IPS DF 6.9 (cell line): Measurements from ENCODE around the gene P2RY8.
"Not testable (repeated sequence)": the region's sequence is repeated elsewhere in the genome, so short reads cannot be mapped to it uniquely, and the experiment has no call there.

Experiments
- DNase-seq: peaks from one replicate; pipeline ENCODE4 v3.0.0-alpha.2; 2013; ENCODE audit warnings: low read depth, low spot score
- H3K27ac ChIP-seq: one replicate; pipeline ENCODE4 v1.5.1; 2013; ENCODE audit warnings: low read length, control low read depth
- H3K27me3 ChIP-seq: 2 replicates; pipeline ENCODE4 v1.6.1; 2013; ENCODE audit warnings: mild to moderate bottlenecking, low read length; ENCODE audit not compliant: control insufficient read depth, insufficient read depth
- H3K36me3 ChIP-seq: 2 replicates; pipeline ENCODE4 v1.6.1; 2013; ENCODE audit warnings: low read length; ENCODE audit not compliant: control insufficient read depth, insufficient read depth
- H3K4me1 ChIP-seq: 2 replicates; pipeline ENCODE4 v1.6.1; 2013; ENCODE audit warnings: low read length; ENCODE audit not compliant: control insufficient read depth, insufficient read depth
- H3K4me3 ChIP-seq: 2 replicates; pipeline ENCODE4 v1.5.1; 2013; ENCODE audit warnings: mild to moderate bottlenecking, low read length
- H3K9me3 ChIP-seq: 2 replicates; pipeline ENCODE4 v1.6.1; 2013; ENCODE audit warnings: low read length, inconsistent platforms; ENCODE audit not compliant: control insufficient read depth, insufficient read depth
- WGBS: extraction: QIAGEN DNeasy Blood & Tissue Kit; methylation state at CpG from one replicate; pipeline ENCODE4 v1.1.7; 2013; ENCODE audit warnings: mixed read lengths, missing lambda C conversion rate; ENCODE audit not compliant: insufficient read length, insufficient coverage; 5-methylcytosine and 5-hydroxymethylcytosine counted together

Gene P2RY8

DNA sequence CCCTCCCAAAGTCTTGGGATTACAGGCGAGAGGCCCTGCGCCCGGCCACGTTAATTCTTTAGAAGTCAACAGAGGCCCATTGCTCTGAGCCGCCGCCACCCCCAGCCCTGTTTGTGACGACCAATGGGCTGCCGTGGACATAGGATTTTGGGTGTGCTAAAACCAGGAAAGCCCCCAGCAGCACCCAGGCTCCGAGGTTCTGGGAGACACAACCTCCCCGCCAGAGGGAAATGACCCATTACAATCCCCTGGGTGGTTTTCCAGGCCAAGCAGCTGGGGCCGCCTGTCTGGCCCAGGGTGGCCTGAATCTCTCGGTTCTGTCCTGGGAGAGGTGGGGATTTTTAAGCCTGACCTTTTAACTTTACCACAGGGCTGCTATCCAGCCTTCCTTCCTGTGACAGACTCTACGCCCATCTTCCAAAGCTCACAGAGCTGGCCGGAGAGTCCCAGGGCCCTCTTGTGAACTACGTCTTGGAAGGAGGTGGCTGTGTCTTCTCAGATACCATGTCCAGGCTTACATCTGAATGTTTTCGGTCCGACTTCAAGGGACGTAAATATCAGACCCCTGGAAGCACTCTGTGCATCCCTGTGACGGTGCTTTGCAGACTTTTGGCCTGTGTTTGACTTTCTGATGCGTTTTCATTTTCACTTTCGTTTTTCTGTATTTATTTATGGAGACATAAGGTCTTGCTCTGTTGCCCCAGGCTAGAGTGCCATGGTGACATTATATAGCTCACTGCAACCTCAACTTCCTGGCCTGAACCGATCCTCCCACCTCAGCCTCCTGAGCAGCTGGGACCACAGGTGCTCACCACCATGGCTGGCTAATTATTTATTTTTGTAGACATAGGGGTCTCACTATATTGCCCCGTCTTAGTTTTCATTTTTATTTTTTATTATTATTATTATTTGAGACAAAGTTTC lies 36.0 kb downstream of the P2RY8 start:
- no peaks in the 10 kb centered on the region for H3K36me3 ChIP-seq
- no peaks in the 10 kb centered on the region for H3K27me3 ChIP-seq
- no peak overlapping the region for H3K4me3 ChIP-seq
- WGBS, result no CpG with 5 or more reads among the region's 23 CpGs
- DNase-seq, result no peak
- no peaks in the 10 kb centered on the region for H3K9me3 ChIP-seq
- H3K27ac ChIP-seq, result no peak overlapping the region
- H3K4me1 ChIP-seq, result no peaks in the 10 kb centered on the region; the same call in 1 of the 2 replicates

DNA sequence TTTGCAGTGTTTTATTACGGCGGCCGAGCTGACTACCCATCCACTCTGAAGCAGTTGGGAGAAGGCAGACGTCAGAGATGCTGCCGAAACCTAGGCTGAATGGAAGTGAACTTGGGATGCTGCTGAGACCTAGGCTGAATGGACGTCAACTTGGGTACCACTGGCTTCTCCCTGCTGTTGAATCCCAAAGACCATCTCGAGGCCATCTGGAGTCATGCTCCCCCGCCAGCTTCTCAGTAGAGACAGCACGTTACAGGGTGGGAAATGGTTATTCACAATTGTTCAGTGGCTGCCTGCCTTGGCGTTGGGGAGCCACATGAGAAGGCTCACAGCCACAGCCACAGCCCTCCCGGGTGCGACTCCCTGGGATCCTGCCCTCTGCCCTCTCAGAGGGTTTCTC lies 40.9 kb downstream of the P2RY8 start:
- Histone ChIP-seq H3K9me3 (no peaks in the 10 kb centered on the region), H3K4me1 (peaks cover 2% of the 10 kb centered on the region; the same call in 1 of the 2 replicates), H3K36me3 (no peaks in the 10 kb centered on the region), H3K4me3 (no peak overlapping the region), H3K27me3 (no peaks in the 10 kb centered on the region), H3K27ac (no peak overlapping the region)
- WGBS, result no CpG with 5 or more reads among the region's 12 CpGs
- no peak for DNase-seq

DNA sequence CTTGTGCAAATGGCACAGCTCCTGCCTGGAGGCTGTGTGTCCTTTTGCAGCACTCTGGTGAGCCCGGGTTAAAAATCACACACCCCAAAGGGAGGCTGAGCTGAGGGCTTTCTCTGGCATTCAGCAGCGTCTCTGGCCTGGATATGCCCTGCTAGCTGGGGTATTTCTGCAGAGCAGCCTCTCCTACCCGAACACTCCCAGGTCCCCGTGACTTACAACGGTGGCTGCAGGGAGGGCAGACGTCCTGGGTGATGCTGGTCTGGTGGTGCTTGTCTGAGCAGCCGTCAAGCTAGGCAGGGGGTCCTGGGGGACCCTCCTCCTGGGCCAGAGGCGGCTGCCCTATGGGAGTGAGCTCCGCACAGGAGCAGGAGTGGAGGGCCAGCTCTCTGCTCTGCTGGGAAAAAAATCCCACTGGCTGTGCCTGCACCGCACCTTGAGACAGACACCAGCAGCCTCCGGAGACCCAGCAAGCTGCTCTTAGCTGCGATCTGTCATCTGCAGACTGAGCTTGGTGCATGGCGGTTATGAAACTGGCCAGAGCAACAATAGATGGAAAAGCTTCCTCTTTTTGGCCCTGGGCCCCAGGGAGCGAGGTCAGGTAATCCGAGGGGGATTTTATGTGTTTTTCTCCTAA lies 43.0 kb downstream of the P2RY8 start:
- no peak overlapping the region for H3K27ac ChIP-seq
- no peak for DNase-seq
- peaks cover 2% of the 10 kb centered on the region; the same call in 1 of the 2 replicates for H3K4me1 ChIP-seq
- H3K9me3 ChIP-seq, result no peaks in the 10 kb centered on the region
- H3K27me3 ChIP-seq, result no peaks in the 10 kb centered on the region
- no peak overlapping the region for H3K4me3 ChIP-seq
- H3K36me3 ChIP-seq, result no peaks in the 10 kb centered on the region
- no CpG with 5 or more reads among the region's 15 CpGs for WGBS

DNA sequence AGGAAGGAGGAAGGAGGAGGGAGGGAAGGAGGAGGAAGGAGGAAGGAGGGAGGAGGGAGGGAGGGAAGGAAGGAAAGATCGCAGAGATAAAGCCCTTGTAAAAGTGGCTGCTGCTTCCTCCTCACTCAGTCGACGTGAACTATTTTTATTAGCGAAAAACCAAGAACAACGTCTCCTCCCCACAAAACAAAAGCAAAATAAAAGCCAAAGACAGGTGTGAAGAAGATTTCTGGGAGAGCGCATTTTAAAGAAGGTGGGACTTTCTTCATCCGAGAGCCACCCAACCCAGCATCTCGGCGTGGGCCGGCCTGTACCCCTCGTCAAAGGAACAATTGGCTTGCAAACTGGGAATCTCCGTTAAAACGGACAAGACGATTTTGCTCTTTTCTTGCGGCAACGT lies 43.6 kb downstream of the P2RY8 start:
- Histone ChIP-seq H3K9me3 (no peaks in the 10 kb centered on the region), H3K4me3 (no peak overlapping the region), H3K4me1 (peaks cover 2% of the 10 kb centered on the region; the same call in 1 of the 2 replicates), H3K36me3 (no peaks in the 10 kb centered on the region), H3K27me3 (no peaks in the 10 kb centered on the region), H3K27ac (no peak overlapping the region)
- WGBS, result no CpG with 5 or more reads among the region's 16 CpGs
- DNase-seq, result no peak

DNA sequence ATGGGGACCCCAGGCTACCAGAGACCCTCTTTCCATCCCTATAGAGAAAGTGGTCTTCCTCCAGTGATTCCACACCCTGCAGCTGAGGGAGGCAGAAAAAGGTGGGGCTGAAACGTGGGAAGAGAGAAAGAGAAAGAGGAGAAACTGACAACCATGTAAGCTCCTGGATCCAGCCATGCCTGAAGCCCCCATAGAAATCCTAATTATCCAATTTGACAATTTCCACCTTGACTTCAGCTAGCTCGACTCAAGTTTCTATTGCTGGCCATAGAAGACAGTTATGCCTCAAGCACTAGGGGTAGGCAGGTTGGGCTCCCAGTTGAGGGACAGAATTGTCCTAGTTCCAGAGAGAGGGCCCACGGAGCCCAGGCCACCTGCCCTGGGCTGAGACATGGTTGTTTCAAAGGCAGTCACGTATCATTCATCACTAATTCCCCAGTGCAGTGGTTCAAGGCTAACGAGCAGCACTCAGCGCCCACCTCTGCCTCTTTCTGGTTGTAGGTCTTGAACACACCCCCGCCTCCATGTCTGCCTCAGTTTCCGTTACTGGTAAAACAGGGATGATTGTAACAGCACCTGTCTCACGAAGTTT lies 44.5 kb downstream of the P2RY8 start:
- Histone ChIP-seq H3K9me3 (no peaks in the 10 kb centered on the region), H3K27ac (no peak overlapping the region), H3K36me3 (no peaks in the 10 kb centered on the region), H3K27me3 (no peaks in the 10 kb centered on the region), H3K4me1 (peaks cover 2% of the 10 kb centered on the region; the same call in 1 of the 2 replicates), H3K4me3 (no peak overlapping the region)
- no CpG with 5 or more reads among the region's 9 CpGs for WGBS
- DNase-seq, result no peak

DNA sequence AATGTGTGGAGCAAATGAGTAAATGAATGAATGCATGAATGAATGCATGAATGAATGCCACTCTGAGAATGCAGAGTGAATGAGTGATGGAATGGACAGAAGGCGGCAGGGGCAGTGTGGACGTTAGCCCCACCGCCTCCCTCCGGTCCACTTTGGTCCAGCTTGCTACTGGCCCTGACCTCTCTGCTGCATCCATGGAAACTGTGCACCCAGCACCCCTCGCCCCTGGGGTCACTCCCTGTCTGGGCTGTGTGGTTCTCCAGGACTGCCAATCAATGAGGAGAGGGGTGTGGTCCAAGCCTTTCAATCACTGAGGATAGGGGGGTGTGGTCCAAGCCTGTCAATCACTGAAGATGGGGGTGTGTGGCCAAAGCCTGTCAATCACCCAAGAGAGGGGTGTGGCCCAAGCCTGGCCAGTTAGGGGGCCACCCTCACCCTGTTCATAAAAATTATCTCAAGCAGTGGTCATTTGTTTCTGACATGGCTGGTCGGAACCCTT lies 45.1 kb downstream of the P2RY8 start:
- Histone ChIP-seq H3K36me3 (no peaks in the 10 kb centered on the region), H3K27ac (no peak overlapping the region), H3K9me3 (no peaks in the 10 kb centered on the region), H3K4me3 (no peak overlapping the region), H3K27me3 (no peaks in the 10 kb centered on the region), H3K4me1 (peaks cover 2% of the 10 kb centered on the region)
- peak; percentile 55 for DNase-seq
- WGBS, result no CpG with 5 or more reads among the region's 6 CpGs

DNA sequence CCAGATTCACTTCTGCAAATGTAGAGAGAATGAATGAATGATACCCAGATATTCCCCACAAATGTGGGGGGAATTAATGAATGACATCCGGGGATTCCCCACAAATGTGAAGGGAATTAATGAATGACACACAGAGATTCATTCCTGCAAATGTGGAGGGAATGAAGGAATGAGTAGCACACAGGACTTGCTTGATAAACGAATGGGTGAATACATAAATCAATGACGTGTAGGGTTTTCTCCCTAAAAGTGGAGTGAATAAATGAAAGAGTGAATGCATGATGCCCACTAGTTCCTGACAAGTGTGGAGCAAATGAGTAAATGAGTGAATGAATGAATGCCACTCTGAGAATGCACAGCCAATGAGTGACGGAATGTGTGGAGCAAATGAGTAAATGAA lies 45.7 kb downstream of the P2RY8 start:
- H3K27me3 ChIP-seq, H3K27ac ChIP-seq, H3K4me3 ChIP-seq, DNase-seq, H3K9me3 ChIP-seq, H3K4me1 ChIP-seq, H3K36me3 ChIP-seq: not testable (repeated sequence)
- WGBS, result no CpG with 5 or more reads among the region's 4 CpGs

DNA sequence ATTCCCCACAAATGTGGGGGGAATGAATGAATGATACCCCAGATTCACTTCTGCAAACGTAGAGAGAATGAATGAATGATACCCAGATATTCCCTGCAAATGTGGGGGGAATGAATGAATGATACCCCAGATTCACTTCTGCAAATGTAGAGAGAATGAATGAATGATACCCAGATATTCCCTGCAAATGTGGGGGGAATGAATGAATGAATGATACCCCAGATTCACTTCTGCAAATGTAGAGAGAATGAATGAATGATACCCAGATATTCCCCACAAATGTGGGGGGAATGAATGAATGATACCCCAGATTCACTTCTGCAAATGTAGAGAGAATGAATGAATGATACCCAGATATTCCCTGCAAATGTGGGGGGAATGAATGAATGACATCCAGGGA lies 46.3 kb downstream of the P2RY8 start:
- not testable (repeated sequence) for H3K9me3 ChIP-seq, H3K27me3 ChIP-seq
- no CpG with 5 or more reads among the region's 1 CpG for WGBS

DNA sequence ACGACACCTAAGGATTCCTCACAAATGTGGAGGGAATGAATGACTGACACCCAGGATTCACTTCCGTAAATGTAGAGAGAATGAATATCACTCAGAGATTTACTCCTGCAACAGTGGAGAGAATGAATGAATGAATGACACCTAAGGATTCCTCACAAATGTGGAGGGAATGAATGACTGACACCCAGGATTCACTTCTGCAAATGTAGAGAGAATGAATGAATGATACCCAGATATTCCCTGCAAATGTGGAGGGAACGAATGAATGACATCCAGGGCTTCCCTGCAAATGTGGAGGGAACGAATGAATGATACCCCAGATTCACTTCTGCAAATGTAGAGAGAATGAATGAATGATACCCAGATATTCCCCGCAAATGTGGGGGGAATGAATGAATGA lies 47.6 kb downstream of the P2RY8 start:
- not testable (repeated sequence) for H3K27ac ChIP-seq, H3K27me3 ChIP-seq, H3K9me3 ChIP-seq, H3K4me3 ChIP-seq, H3K36me3 ChIP-seq, H3K4me1 ChIP-seq, DNase-seq
- no CpG with 5 or more reads among the region's 5 CpGs for WGBS

More for the DNA sequence above, 46.3 kb downstream of the P2RY8 start:
- not testable (repeated sequence) for H3K4me3 ChIP-seq, DNase-seq, H3K4me1 ChIP-seq, H3K36me3 ChIP-seq, H3K27ac ChIP-seq

DNA sequence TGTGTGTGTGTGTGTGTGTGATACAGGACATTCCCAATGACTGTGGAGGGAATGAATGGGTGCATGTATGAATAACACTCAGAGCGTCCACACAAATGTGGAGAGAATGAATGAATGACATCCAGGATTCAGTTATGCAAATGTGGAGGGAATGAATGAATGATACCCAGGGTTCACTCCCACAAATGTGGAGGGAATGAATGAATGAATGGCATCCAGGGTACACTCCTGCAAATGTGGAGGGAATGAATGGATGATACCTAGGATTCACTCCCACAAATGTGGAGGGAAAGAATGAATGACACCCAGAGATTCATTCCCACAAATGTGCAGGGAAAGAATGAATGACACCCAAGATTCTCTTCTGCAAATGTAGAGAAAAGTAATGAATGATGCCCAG lies 48.2 kb downstream of the P2RY8 start:
- no CpG with 5 or more reads among the region's 1 CpG for WGBS
- no peak for DNase-seq
- Histone ChIP-seq H3K36me3 (no peaks in the 10 kb centered on the region), H3K4me3 (no peak overlapping the region), H3K27me3 (no peaks in the 10 kb centered on the region), H3K27ac (no peak overlapping the region), H3K9me3 (no peaks in the 10 kb centered on the region), H3K4me1 (no peaks in the 10 kb centered on the region; the same call in 1 of the 2 replicates)
